Measurements from ENCODE around the gene SOX6. TPM values are rescaled to one million over a fixed set of nuclear protein-coding genes. Genes with fewer than 3 reads are reported as not detected.

SOX6 gene
- total RNA-seq, 1 donor from 2014 or later = 13.2 TPM

DNA sequence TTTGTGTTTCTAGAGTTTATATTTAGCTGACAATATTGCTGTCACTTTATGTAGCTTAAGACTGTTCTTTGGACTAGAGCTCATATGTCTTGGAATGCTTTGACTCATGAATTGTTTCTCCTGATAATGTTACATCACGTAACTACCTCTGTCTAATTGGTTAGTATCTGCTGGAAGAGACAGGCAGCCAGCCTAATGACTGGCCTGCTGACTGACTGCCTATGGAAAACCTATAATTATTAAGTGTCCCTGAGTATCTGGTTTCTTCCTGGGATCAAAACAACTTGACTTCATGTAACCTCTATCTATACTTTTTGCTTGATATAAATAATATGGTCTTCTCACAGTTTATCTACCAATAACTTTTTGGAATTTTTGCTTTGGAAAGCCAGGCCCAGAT lies 9.4 kb downstream of the SOX6 start:
- no peaks in the 10 kb centered on the region for H4K20me1 ChIP-seq (ENCODE audit: insufficient read depth, low read length)
- DNase-seq (ENCODE audit: low read depth) (peak; percentile 53), FAIRE-seq (no peak)
- Mint-ChIP-seq H3K36me3 (ENCODE audit: low read depth, unreplicated experiment) (no peaks in the 10 kb centered on the region), H3K27ac (ENCODE audit: unreplicated experiment) (peak overlapping the region; percentile 89), H3K27me3 (ENCODE audit: low read depth, unreplicated experiment) (no peaks in the 10 kb centered on the region), H3K4me1 (ENCODE audit: low read depth, unreplicated experiment) (peaks cover 18% of the 10 kb centered on the region), H3K4me3 (ENCODE audit: unreplicated experiment) (no peak overlapping the region), H3K9me3 (ENCODE audit: unreplicated experiment) (no peaks in the 10 kb centered on the region)
- H3K79me2 ChIP-seq (ENCODE audit: insufficient read depth, low read length) = no peaks in the 10 kb centered on the region
- no peak overlapping the region for H3K4me2 ChIP-seq (ENCODE audit: low read length)
- no peaks in the 10 kb centered on the region for H3K9me3 ChIP-seq (ENCODE audit: insufficient read depth, low read depth, low read length)
- H3K9ac ChIP-seq (ENCODE audit: low read length) = no peak overlapping the region
- TF ChIP-seq, protein P1, sequence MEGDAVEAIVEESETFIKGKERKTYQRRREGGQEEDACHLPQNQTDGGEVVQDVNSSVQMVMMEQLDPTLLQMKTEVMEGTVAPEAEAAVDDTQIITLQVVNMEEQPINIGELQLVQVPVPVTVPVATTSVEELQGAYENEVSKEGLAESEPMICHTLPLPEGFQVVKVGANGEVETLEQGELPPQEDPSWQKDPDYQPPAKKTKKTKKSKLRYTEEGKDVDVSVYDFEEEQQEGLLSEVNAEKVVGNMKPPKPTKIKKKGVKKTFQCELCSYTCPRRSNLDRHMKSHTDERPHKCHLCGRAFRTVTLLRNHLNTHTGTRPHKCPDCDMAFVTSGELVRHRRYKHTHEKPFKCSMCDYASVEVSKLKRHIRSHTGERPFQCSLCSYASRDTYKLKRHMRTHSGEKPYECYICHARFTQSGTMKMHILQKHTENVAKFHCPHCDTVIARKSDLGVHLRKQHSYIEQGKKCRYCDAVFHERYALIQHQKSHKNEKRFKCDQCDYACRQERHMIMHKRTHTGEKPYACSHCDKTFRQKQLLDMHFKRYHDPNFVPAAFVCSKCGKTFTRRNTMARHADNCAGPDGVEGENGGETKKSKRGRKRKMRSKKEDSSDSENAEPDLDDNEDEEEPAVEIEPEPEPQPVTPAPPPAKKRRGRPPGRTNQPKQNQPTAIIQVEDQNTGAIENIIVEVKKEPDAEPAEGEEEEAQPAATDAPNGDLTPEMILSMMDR (IDR thresholded peaks at IDR 0.05; ENCODE audit: insufficient read depth, low read depth, low read length) = no peak
- no peak for TF ChIP-seq EZH2 (IDR thresholded peaks at IDR 0.05; ENCODE audit: insufficient read depth, low read length)
- no peak overlapping the region for H2AFZ ChIP-seq (ENCODE audit: low read depth, low read length)
- H3K4me3 ChIP-seq (ENCODE audit: insufficient read depth, low read depth, low read length) = no peak overlapping the region
- no peak overlapping the region for H3K27ac ChIP-seq (ENCODE audit: low read depth, low read length)
- no peaks in the 10 kb centered on the region for H3K36me3 ChIP-seq (ENCODE audit: insufficient read depth, low read length)
- no peaks in the 10 kb centered on the region for H3K4me1 ChIP-seq (ENCODE audit: insufficient read depth, low read length)
- H3K27me3 ChIP-seq (ENCODE audit: insufficient read depth, low read length) = no peaks in the 10 kb centered on the region

DNA sequence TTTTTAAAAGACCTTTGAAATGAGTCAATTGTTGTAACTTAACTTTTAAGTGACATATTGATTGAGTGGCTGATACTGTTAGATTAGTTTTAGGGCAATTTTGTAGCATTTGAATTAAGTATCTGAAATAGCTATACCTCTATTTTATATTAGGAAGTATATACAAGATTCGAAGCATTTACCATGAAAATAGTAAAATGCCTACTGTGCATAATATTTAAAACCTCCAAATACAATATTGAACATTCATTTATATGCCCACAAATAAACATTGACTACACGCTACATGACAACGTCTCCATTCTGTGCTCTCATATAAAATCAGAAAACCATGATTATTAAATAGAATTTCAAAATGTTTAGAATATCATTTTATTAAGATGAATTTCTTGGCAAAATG lies 14.5 kb downstream of the SOX6 start:
- Mint-ChIP-seq H3K36me3 (ENCODE audit: low read depth, unreplicated experiment) (no peaks in the 10 kb centered on the region), H3K27ac (ENCODE audit: unreplicated experiment) (no peak overlapping the region), H3K9me3 (ENCODE audit: unreplicated experiment) (no peaks in the 10 kb centered on the region), H3K4me3 (ENCODE audit: unreplicated experiment) (no peak overlapping the region), H3K27me3 (ENCODE audit: low read depth, unreplicated experiment) (no peaks in the 10 kb centered on the region), H3K4me1 (ENCODE audit: low read depth, unreplicated experiment) (peaks cover 20% of the 10 kb centered on the region)
- H3K9me3 ChIP-seq (ENCODE audit: insufficient read depth, low read depth, low read length) = no peaks in the 10 kb centered on the region
- H2AFZ ChIP-seq (ENCODE audit: low read depth, low read length) = no peak overlapping the region
- H3K36me3 ChIP-seq (ENCODE audit: insufficient read depth, low read length) = no peaks in the 10 kb centered on the region
- H3K4me3 ChIP-seq (ENCODE audit: insufficient read depth, low read depth, low read length) = no peak overlapping the region
- no peaks in the 10 kb centered on the region for H3K4me1 ChIP-seq (ENCODE audit: insufficient read depth, low read length)
- H4K20me1 ChIP-seq (ENCODE audit: insufficient read depth, low read length) = no peaks in the 10 kb centered on the region
- no peak for TF ChIP-seq EZH2 (IDR thresholded peaks at IDR 0.05; ENCODE audit: insufficient read depth, low read length)
- TF ChIP-seq, protein P1 (IDR thresholded peaks at IDR 0.05; ENCODE audit: insufficient read depth, low read depth, low read length) = no peak
- no peaks in the 10 kb centered on the region for H3K79me2 ChIP-seq (ENCODE audit: insufficient read depth, low read length)
- DNase-seq (ENCODE audit: low read depth) = no peak
- no peak overlapping the region for H3K4me2 ChIP-seq (ENCODE audit: low read length)
- H3K27me3 ChIP-seq (ENCODE audit: insufficient read depth, low read length) = no peaks in the 10 kb centered on the region
- no peak for FAIRE-seq
- H3K27ac ChIP-seq (ENCODE audit: low read depth, low read length) = no peak overlapping the region
- H3K9ac ChIP-seq (ENCODE audit: low read length) = no peak overlapping the region

DNA sequence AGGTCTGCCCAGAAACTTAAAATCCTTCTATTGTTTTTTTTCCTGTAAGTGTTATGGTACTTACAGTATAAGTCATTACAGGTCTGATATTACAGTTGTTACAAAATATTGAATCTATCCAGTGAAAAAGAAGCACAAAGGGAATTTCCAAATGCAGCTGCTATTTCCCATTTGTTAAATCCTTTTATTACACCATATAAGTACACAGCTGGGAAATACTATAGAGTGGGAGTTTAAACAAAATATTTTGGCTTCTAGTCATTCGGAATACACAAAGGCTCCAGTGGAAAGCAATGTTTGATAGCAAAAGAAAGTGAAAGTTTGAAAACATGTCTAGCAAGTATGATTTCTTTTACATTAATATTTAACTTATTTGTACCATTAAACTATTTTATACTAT lies 18.0 kb downstream of the SOX6 start:
- DNase-seq (ENCODE audit: low read depth) (no peak), FAIRE-seq (no peak)
- no peak overlapping the region for H3K4me2 ChIP-seq (ENCODE audit: low read length)
- no peaks in the 10 kb centered on the region for H3K36me3 ChIP-seq (ENCODE audit: insufficient read depth, low read length)
- Mint-ChIP-seq H3K4me1 (ENCODE audit: low read depth, unreplicated experiment) (peaks cover 10% of the 10 kb centered on the region), H3K27ac (ENCODE audit: unreplicated experiment) (no peak overlapping the region), H3K4me3 (ENCODE audit: unreplicated experiment) (no peak overlapping the region), H3K36me3 (ENCODE audit: low read depth, unreplicated experiment) (no peaks in the 10 kb centered on the region), H3K27me3 (ENCODE audit: low read depth, unreplicated experiment) (no peaks in the 10 kb centered on the region), H3K9me3 (ENCODE audit: unreplicated experiment) (no peaks in the 10 kb centered on the region)
- no peak overlapping the region for H2AFZ ChIP-seq (ENCODE audit: low read depth, low read length)
- TF ChIP-seq, protein P1 (IDR thresholded peaks at IDR 0.05; ENCODE audit: insufficient read depth, low read depth, low read length) = no peak
- no peak for TF ChIP-seq EZH2 (IDR thresholded peaks at IDR 0.05; ENCODE audit: insufficient read depth, low read length)
- H3K9ac ChIP-seq (ENCODE audit: low read length) = no peak overlapping the region
- no peaks in the 10 kb centered on the region for H3K79me2 ChIP-seq (ENCODE audit: insufficient read depth, low read length)
- no peak overlapping the region for H3K4me3 ChIP-seq (ENCODE audit: insufficient read depth, low read depth, low read length)
- H3K27ac ChIP-seq (ENCODE audit: low read depth, low read length) = no peak overlapping the region
- no peaks in the 10 kb centered on the region for H3K4me1 ChIP-seq (ENCODE audit: insufficient read depth, low read length)
- no peaks in the 10 kb centered on the region for H4K20me1 ChIP-seq (ENCODE audit: insufficient read depth, low read length)
- H3K27me3 ChIP-seq (ENCODE audit: insufficient read depth, low read length) = no peaks in the 10 kb centered on the region
- H3K9me3 ChIP-seq (ENCODE audit: insufficient read depth, low read depth, low read length) = no peaks in the 10 kb centered on the region

Data from astrocyte (in vitro differentiated cells and primary cell).